ENCODE data around the gene GRM8.

GRM8 gene

GRCh38 chr7:126959649-126960048 is 293.1 kb downstream of the GRM8 start:
- H3K27me3 ChIP-seq (ENCODE audit: control insufficient read depth, low read length), result no peaks in the 10 kb centered on the region
- TF ChIP-seq CTCF (IDR thresholded peaks at IDR 0.05; ENCODE audit: low read depth, low read length, poor library complexity, severe bottlenecking) (no peak), EZH2phosphoT487 (IDR thresholded peaks at IDR 0.05; ENCODE audit: borderline replicate concordance, low read length) (no peak)

GRCh38 chr7:126958367-126958766 is 294.4 kb downstream of the GRM8 start:
- H3K9me3 ChIP-seq (ENCODE audit: control insufficient read depth, insufficient read depth, low read length), result no peaks in the 10 kb centered on the region
- no peaks in the 10 kb centered on the region for H3K4me1 ChIP-seq (ENCODE audit: control insufficient read depth, low read length)
- H3K79me2 ChIP-seq (ENCODE audit: control insufficient read depth, low read length), result no peaks in the 10 kb centered on the region
- no peaks in the 10 kb centered on the region for H3K27me3 ChIP-seq (ENCODE audit: control insufficient read depth, low read length)
- no peak overlapping the region for H3K4me2 ChIP-seq (ENCODE audit: low read length)
- no peaks in the 10 kb centered on the region for H3F3A ChIP-seq (ENCODE audit: control insufficient read depth, insufficient read depth)
- H3K27ac ChIP-seq (ENCODE audit: low read depth, low read length), result no peak overlapping the region
- H3K9me2 ChIP-seq (replicated peaks; ENCODE audit: control insufficient read depth, low read length), result no peaks in the 10 kb centered on the region
- H3K4me3 ChIP-seq (ENCODE audit: low read length), result no peak overlapping the region
- no peak for TF ChIP-seq EZH2phosphoT487 (IDR thresholded peaks at IDR 0.05; ENCODE audit: borderline replicate concordance, low read length)
- TF ChIP-seq CTCF (IDR thresholded peaks at IDR 0.05; ENCODE audit: low read depth, low read length, poor library complexity, severe bottlenecking), result no peak
- H4K20me1 ChIP-seq (ENCODE audit: control insufficient read depth, insufficient read depth, low read depth, low read length), result no peaks in the 10 kb centered on the region
- H3K36me3 ChIP-seq (ENCODE audit: control insufficient read depth, low read length), result no peaks in the 10 kb centered on the region

More at GRCh38 chr7:126959649-126960048, 293.1 kb downstream of the GRM8 start:
- Histone ChIP-seq H4K20me1 (ENCODE audit: control insufficient read depth, insufficient read depth, low read depth, low read length) (no peaks in the 10 kb centered on the region), H3F3A (ENCODE audit: control insufficient read depth, insufficient read depth) (no peaks in the 10 kb centered on the region), H3K79me2 (ENCODE audit: control insufficient read depth, low read length) (no peaks in the 10 kb centered on the region), H3K9me3 (ENCODE audit: control insufficient read depth, insufficient read depth, low read length) (no peaks in the 10 kb centered on the region), H3K4me1 (ENCODE audit: control insufficient read depth, low read length) (no peaks in the 10 kb centered on the region), H3K4me2 (ENCODE audit: low read length) (no peak overlapping the region), H3K9me2 (replicated peaks; ENCODE audit: control insufficient read depth, low read length) (no peaks in the 10 kb centered on the region), H3K27ac (ENCODE audit: low read depth, low read length) (no peak overlapping the region), H3K36me3 (ENCODE audit: control insufficient read depth, low read length) (no peaks in the 10 kb centered on the region), H3K4me3 (ENCODE audit: low read length) (no peak overlapping the region)

DNA sequence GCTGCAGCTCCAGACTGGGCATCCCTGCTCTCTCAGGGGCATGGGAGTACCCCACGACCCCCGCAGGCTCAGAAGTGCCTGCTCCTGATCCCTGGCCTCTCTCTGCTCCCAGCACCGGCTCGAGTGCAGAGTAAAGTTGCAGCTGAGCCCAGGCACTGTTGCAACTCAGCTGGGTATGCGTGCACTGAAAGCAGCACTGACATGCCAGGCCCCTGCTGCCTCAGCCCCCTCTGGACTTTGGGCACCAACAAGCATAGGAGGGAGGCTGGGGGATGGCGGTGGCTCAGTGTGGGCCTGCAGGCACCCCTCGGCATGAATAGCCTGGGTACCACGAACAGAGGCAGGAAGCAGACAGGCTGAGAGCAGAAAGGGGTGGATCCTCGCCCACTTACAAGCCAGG is 295.3 kb downstream of the GRM8 start:
- no peaks in the 10 kb centered on the region for H3K4me1 ChIP-seq (ENCODE audit: control insufficient read depth, low read length)
- no peaks in the 10 kb centered on the region for H3K27me3 ChIP-seq (ENCODE audit: control insufficient read depth, low read length)
- H3F3A ChIP-seq (ENCODE audit: control insufficient read depth, insufficient read depth), result no peaks in the 10 kb centered on the region
- TF ChIP-seq CTCF (IDR thresholded peaks at IDR 0.05; ENCODE audit: low read depth, low read length, poor library complexity, severe bottlenecking), result no peak
- no peak for TF ChIP-seq EZH2phosphoT487 (IDR thresholded peaks at IDR 0.05; ENCODE audit: borderline replicate concordance, low read length)
- no peaks in the 10 kb centered on the region for H3K9me3 ChIP-seq (ENCODE audit: control insufficient read depth, insufficient read depth, low read length)
- H3K4me3 ChIP-seq (ENCODE audit: low read length), result no peak overlapping the region
- no peaks in the 10 kb centered on the region for H3K36me3 ChIP-seq (ENCODE audit: control insufficient read depth, low read length)
- no peaks in the 10 kb centered on the region for H3K79me2 ChIP-seq (ENCODE audit: control insufficient read depth, low read length)
- H4K20me1 ChIP-seq (ENCODE audit: control insufficient read depth, insufficient read depth, low read depth, low read length), result no peaks in the 10 kb centered on the region
- no peak overlapping the region for H3K4me2 ChIP-seq (ENCODE audit: low read length)
- no peak overlapping the region for H3K27ac ChIP-seq (ENCODE audit: low read depth, low read length)
- no peaks in the 10 kb centered on the region for H3K9me2 ChIP-seq (replicated peaks; ENCODE audit: control insufficient read depth, low read length)

- no peaks in the 10 kb centered on the region for H3K4me1 ChIP-seq (ENCODE audit: control insufficient read depth, low read length)
- no peaks in the 10 kb centered on the region for H3K9me3 ChIP-seq (ENCODE audit: control insufficient read depth, insufficient read depth, low read length)
- H3K36me3 ChIP-seq (ENCODE audit: control insufficient read depth, low read length), result no peaks in the 10 kb centered on the region
- H4K20me1 ChIP-seq (ENCODE audit: control insufficient read depth, insufficient read depth, low read depth, low read length), result no peaks in the 10 kb centered on the region
- no peaks in the 10 kb centered on the region for H3K79me2 ChIP-seq (ENCODE audit: control insufficient read depth, low read length)
- no peaks in the 10 kb centered on the region for H3K27me3 ChIP-seq (ENCODE audit: control insufficient read depth, low read length)
- H3F3A ChIP-seq (ENCODE audit: control insufficient read depth, insufficient read depth), result no peaks in the 10 kb centered on the region
- no peaks in the 10 kb centered on the region for H3K9me2 ChIP-seq (replicated peaks; ENCODE audit: control insufficient read depth, low read length)
- no peak for TF ChIP-seq EZH2phosphoT487 (IDR thresholded peaks at IDR 0.05; ENCODE audit: borderline replicate concordance, low read length)
- no peak for TF ChIP-seq CTCF (IDR thresholded peaks at IDR 0.05; ENCODE audit: low read depth, low read length, poor library complexity, severe bottlenecking)
- H3K4me2 ChIP-seq (ENCODE audit: low read length), result no peak overlapping the region
- no peak overlapping the region for H3K27ac ChIP-seq (ENCODE audit: low read depth, low read length)
- no peak overlapping the region for H3K4me3 ChIP-seq (ENCODE audit: low read length)
Observed at GRCh38 chr7:126953461-126953860, 299.3 kb downstream of the GRM8 start.
